ENCODE data around the gene GALNT18. TPM values are rescaled to one million over a fixed set of nuclear protein-coding genes. Genes with fewer than 3 reads are reported as not detected.

Gene GALNT18
- total RNA-seq, 1 donor from 2014 or later = 46.4 TPM

DNA sequence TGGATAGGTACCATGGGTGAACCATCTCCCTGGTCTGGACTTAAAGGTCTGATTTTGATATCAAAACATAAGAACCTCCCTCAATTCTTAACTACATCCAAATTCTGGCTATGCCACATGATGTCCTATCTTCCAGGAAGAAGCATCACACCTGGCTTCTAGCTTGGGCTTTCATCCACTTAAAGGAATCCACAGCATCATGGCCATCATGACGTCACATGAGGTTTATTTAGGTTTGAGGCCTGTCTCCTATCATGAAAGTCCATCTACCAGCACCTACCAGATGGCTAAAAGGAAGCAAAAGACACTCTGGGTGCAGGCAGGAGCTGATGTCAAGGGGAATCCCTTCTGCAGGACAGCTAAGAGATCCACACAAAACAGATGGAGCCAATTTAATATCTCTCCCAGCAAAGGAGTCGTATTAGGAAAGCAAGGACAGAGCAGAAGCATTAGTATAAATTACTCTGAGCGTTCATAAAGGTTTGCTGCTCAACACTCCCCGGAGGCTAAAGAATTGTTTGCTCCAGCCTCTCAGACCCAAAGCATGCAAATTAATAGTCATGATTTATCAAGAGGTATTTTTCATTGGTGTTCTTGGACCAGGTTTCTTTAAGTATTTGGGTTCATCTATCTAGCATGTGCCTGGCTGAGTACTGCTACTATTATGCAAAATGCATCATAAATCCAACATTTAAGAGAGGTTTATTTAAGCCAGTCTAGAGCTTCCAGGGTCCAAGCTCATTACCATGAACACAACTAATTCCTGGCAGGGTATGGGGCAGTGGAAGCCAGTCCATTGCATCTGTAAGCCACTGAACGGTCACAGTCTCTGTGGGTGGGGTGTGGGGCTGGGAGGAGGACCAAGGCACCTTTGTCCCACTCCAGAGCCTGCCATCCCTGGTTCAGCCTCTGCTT lies 47.2 kb downstream of the GALNT18 start:
- intact Hi-C loops (cut with DNase I) = no loop called here
- no peak overlapping the region for H3K4me3 ChIP-seq
- H3K27ac ChIP-seq = no peak overlapping the region
- no peak for DNase-seq
- TF ChIP-seq, protein P1, sequence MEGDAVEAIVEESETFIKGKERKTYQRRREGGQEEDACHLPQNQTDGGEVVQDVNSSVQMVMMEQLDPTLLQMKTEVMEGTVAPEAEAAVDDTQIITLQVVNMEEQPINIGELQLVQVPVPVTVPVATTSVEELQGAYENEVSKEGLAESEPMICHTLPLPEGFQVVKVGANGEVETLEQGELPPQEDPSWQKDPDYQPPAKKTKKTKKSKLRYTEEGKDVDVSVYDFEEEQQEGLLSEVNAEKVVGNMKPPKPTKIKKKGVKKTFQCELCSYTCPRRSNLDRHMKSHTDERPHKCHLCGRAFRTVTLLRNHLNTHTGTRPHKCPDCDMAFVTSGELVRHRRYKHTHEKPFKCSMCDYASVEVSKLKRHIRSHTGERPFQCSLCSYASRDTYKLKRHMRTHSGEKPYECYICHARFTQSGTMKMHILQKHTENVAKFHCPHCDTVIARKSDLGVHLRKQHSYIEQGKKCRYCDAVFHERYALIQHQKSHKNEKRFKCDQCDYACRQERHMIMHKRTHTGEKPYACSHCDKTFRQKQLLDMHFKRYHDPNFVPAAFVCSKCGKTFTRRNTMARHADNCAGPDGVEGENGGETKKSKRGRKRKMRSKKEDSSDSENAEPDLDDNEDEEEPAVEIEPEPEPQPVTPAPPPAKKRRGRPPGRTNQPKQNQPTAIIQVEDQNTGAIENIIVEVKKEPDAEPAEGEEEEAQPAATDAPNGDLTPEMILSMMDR (IDR thresholded peaks at IDR 0.05) = no peak
- ATAC-seq = no peak
- H3K36me3 ChIP-seq = peaks cover 6% of the 10 kb centered on the region
- no peaks in the 10 kb centered on the region for H3K9me3 ChIP-seq
- no peaks in the 10 kb centered on the region for H3K27me3 ChIP-seq (ENCODE audit: low read depth)
- H3K4me1 ChIP-seq = peaks cover 52% of the 10 kb centered on the region

DNA sequence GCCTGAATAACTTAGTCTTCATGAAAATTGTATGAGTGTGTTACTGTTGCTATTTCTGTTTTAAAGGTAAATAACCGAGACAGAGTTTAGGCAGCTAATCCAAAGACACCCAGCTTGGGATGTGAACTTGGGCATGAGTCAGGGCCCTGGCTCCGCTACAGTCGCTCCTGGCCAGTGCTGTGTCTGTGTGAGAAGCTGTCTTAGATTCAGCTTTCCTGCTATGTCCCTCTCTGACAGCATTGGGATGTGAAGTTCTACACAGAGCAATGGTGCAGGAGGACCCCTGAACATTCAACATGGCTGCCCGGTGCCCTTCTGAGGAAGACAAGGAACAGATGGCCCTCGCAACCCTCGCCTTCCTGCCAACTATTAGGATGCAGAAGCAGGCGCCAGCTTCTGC lies 49.4 kb downstream of the GALNT18 start:
- no peak overlapping the region for H3K27ac ChIP-seq
- no peaks in the 10 kb centered on the region for H3K27me3 ChIP-seq (ENCODE audit: low read depth)
- no peak for DNase-seq

DNA sequence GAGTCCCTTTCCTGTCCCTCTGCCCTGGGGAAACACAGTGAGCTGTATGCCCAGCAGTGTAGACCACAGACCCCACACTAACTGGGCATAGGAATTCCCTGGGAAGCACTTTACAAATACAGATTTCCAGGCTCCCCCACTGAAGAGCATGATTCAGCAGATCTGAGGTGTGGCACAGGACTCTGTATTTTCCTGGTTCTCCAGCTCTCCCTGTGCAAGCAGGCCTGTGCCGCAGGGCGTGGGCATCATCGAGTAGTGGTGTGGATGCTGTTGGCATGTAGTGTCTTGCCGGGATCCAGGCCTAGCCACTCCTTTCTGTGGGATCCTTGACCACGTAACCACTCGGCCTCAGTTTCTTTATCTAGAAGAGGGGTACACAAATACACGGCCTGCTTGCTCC lies 49.9 kb downstream of the GALNT18 start:
- DNase-seq (no peak), ATAC-seq (no peak)
- Histone ChIP-seq H3K27ac (no peak overlapping the region), H3K4me3 (no peak overlapping the region), H3K4me1 (peaks cover 43% of the 10 kb centered on the region), H3K9me3 (no peaks in the 10 kb centered on the region), H3K36me3 (peaks cover 6% of the 10 kb centered on the region), H3K27me3 (ENCODE audit: low read depth) (no peaks in the 10 kb centered on the region)
- TF ChIP-seq, protein P1 (IDR thresholded peaks at IDR 0.05) = no peak
- intact Hi-C loops (cut with DNase I) = no loop called here

More for the DNA sequence above, 49.4 kb downstream of the GALNT18 start:
- Histone ChIP-seq H3K4me3 (no peak overlapping the region), H3K4me1 (peaks cover 43% of the 10 kb centered on the region), H3K9me3 (no peaks in the 10 kb centered on the region), H3K36me3 (peaks cover 6% of the 10 kb centered on the region)
- TF ChIP-seq, protein P1 (IDR thresholded peaks at IDR 0.05) = no peak
- intact Hi-C loops (cut with DNase I) = no loop called here
- no peak for ATAC-seq

DNA sequence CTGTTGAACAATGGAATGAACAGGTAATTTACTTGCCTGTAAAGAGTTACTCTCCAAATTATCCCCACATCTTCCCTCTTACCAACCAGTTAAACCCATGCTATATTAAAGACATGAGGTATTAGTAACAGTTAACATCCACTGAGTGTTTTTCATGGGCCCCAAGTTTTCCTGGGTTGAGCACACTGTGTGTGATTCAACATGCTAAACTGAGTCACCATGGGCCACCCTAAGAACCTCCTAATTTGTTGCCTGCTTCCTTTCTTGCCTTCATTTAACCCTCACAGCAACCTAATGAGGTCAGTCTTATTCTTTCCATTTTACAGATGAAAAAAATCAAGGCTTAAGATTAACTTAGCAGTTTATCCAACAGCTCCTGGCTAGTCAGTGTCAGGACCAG lies 51.0 kb downstream of the GALNT18 start:
- intact Hi-C loops (cut with DNase I) = no loop called here
- Histone ChIP-seq H3K9me3 (no peaks in the 10 kb centered on the region), H3K27me3 (ENCODE audit: low read depth) (no peaks in the 10 kb centered on the region), H3K36me3 (peaks cover 6% of the 10 kb centered on the region), H3K4me1 (peaks cover 35% of the 10 kb centered on the region), H3K27ac (no peak overlapping the region), H3K4me3 (no peak overlapping the region)
- no peak for DNase-seq
- no peak for ATAC-seq
- TF ChIP-seq, protein P1 (IDR thresholded peaks at IDR 0.05) = no peak

- H3K9me3 ChIP-seq = no peaks in the 10 kb centered on the region
- TF ChIP-seq, protein P1 (IDR thresholded peaks at IDR 0.05) = peak; percentile 8
- peaks cover 6% of the 10 kb centered on the region for H3K36me3 ChIP-seq
- no peaks in the 10 kb centered on the region for H3K27me3 ChIP-seq (ENCODE audit: low read depth)
- H3K4me1 ChIP-seq = peaks cover 35% of the 10 kb centered on the region
- peak overlapping the region; percentile 42 for H3K27ac ChIP-seq
- DNase-seq (peak; percentile 62), ATAC-seq (peak; percentile 81 to 86)
- intact Hi-C loops (cut with DNase I) = no loop called here
- H3K4me3 ChIP-seq = no peak overlapping the region
Observed at GRCh38 chr11:11569936-11570491, 51.8 kb downstream of the GALNT18 start.
